Gastroesophageal sphincter (tissue), 3 donors: ENCODE measurements around the gene MMS19.

Experiments
- POLR2A ChIP-seq, 2 donors: fragments of 450-650 bp; IDR thresholded peaks; one replicate each; pipeline ENCODE4 v1.6.1; 2017; ENCODE audit warnings: antibody characterized with exemption in 2 of 2, mild to moderate bottlenecking in 2 of 2, moderate library complexity in 1 of 2
- TF ChIP-seq, protein P1 (sequence below), 4 experiments: fragments of 200-600 bp in 2 of 4; fragments of 450-650 bp in 2 of 4; sonication (generic) in 1 of 4; IDR thresholded peaks; one replicate each; pipeline ENCODE4 v1.5.1; 2017 to 2019; ENCODE audit warnings: antibody characterized with exemption in 4 of 4, mild to moderate bottlenecking in 2 of 4, moderate library complexity in 2 of 4

DNA sequence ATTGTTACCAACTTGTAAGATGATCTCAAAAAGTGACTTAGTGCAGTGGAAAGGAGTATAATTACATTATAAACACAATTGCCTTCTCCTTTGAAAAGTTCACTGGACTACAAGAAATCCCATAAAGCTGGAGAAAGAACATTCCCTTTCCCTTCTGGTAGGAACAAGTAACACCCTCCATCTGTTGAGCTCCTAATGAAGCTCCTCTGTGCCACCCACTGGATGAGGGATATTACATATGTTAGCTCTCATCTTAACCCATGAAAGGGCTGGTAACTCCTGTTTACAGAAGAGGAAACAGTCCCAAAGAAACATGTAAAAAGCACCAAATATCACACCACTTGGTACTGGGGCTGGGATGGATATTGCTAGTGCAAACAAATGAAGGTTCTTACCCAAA lies 64.2 kb downstream of the MMS19 start:
- TF ChIP-seq, protein P1, sequence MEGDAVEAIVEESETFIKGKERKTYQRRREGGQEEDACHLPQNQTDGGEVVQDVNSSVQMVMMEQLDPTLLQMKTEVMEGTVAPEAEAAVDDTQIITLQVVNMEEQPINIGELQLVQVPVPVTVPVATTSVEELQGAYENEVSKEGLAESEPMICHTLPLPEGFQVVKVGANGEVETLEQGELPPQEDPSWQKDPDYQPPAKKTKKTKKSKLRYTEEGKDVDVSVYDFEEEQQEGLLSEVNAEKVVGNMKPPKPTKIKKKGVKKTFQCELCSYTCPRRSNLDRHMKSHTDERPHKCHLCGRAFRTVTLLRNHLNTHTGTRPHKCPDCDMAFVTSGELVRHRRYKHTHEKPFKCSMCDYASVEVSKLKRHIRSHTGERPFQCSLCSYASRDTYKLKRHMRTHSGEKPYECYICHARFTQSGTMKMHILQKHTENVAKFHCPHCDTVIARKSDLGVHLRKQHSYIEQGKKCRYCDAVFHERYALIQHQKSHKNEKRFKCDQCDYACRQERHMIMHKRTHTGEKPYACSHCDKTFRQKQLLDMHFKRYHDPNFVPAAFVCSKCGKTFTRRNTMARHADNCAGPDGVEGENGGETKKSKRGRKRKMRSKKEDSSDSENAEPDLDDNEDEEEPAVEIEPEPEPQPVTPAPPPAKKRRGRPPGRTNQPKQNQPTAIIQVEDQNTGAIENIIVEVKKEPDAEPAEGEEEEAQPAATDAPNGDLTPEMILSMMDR (IDR thresholded peaks at IDR 0.05), result no peak
- no peak for TF ChIP-seq POLR2A (IDR thresholded peaks at IDR 0.05)
